SH-SY5Y (cell line): ENCODE measurements around the gene OMG.

Experiments used
- GATA2 ChIP-seq: IDR thresholded peaks from 2 replicates; pipeline ENCODE4 v1.6.1; 2011; ENCODE audit warnings: mild to moderate bottlenecking, low read depth, low read length
- GATA3 ChIP-seq: IDR thresholded peaks from 2 replicates; pipeline ENCODE4 v1.6.1; 2011; ENCODE audit warnings: low read depth, mild to moderate bottlenecking, low read length, moderate library complexity

OMG gene, protein sequence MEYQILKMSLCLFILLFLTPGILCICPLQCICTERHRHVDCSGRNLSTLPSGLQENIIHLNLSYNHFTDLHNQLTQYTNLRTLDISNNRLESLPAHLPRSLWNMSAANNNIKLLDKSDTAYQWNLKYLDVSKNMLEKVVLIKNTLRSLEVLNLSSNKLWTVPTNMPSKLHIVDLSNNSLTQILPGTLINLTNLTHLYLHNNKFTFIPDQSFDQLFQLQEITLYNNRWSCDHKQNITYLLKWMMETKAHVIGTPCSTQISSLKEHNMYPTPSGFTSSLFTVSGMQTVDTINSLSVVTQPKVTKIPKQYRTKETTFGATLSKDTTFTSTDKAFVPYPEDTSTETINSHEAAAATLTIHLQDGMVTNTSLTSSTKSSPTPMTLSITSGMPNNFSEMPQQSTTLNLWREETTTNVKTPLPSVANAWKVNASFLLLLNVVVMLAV

DNA sequence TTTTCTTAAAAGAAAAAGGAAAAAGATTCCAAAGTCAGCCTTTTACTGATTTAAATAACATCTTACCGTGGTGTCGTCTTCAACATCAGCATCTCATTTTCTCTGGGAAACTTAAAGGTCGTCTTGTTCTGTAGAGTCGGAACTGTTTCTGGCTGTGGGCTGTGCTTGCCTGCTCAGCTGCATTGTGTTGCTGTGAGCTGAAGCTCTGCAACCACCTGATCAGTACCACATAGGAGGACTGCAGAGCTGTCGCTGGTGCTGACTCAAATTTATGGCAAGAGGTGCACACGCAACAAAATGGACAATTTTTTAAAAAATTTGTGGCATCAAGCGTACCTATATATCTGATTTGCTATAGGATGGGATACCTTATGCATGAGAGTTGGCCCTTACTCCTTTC, at the start of gene OMG:
Gene OMG (minus strand): TSS at position 150 of the 400 bp plus-strand sequence. CDS start 908 bp downstream, outside the sequence.
- no peak for TF ChIP-seq GATA2
- TF ChIP-seq GATA3: no peak

DNA sequence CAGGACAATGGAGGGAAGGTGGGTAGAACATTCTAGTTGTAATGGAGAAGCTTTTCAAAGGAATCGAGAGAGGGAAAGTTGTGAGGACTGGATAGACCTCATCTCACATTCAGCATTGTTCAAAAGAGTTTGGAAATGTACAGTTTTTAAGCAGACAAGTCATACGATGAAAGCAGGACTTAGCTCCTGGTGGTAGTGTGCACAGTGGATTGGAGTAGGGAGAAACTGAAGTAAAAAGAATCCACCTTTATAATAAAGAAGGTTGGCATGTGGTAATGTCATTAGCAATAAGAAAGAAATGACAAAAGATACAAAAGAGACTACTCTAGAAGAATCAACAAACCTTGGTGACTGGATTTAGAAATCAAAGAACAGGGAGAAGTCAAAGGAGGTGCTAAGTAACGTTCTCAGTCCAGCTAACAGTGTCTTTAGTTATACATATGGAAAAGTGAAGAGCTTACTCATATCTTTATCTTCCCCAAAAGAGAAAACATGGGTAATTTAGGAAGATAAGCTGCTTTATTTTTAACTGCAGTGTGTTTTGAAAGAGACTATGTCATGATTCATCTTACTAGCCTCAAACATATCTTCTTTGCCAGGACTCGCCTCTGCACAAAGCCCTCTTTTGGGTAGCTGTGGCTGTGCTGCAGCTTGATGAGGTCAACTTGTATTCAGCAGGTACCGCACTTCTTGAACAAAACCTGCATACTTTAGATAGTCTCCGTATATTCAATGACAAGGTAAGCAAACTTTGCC, 43.0 kb upstream of the OMG start:
- TF ChIP-seq GATA3: no peak
- TF ChIP-seq GATA2: no peak

DNA sequence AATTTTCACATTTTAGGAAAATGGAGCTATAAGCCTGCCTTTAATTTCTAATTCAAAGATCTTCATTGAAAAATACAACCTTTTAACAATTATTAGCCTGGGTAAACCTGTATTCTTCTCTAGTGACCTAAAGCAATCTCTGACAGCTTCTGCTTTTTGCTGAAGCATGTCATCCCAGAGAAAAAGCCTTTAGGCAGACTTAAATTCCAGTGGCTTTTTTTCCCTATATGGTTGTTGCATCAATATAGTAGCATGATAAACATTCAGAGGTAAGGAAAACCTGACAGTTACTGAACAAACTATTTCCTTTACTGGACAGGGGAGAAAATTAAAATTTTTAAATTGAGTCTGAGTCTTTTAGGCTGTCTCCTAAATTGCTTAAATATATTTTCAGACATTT, 32.2 kb upstream of the OMG start:
- TF ChIP-seq GATA2 (no peak), GATA3 (no peak)

DNA sequence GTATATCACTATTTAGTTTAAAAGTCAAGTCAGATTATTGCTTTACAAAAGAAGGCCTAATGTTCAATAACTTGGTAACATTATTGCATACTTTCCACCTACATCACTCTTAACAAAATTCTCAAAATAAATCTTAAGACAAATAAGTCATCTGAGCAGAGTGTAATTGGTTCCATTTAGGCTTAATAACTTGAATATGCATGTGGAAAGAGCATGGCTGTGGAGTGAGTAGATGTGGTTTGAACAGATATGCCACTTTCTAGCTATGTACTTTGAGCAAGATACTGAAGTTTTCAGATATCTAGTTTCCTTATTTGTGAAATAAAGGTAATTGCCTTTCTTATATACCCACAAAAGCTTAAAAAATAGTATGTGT, 31.1 kb upstream of the OMG start:
- no peak for TF ChIP-seq GATA3
- no peak for TF ChIP-seq GATA2

DNA sequence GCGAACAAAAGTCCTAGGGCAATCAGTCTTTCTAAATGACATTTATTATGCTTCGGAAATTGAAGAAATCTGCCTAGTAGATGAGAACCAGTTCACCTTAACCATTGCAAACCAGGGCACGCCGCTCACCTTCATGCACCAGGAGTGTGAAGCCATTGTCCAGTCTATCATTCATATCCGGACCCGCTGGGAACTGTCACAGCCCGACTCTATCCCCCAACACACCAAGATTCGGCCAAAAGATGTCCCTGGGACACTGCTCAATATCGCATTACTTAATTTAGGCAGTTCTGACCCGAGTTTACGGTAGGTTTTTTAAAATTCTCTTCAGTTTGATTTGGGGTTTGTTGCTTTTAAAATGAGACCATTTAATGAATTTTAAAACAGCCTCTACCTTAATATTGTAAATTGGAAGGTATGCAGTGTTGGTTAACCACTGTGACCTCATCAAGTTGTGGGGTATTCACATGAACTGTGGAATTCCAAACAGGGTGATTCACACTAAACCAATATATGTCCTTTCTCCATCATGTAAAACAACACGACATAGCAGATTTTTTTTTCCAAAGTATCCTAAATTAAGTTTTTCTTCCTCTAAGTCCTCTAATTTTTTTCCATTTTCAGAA, 30.6 kb upstream of the OMG start:
- no peak for TF ChIP-seq GATA3
- no peak for TF ChIP-seq GATA2

DNA sequence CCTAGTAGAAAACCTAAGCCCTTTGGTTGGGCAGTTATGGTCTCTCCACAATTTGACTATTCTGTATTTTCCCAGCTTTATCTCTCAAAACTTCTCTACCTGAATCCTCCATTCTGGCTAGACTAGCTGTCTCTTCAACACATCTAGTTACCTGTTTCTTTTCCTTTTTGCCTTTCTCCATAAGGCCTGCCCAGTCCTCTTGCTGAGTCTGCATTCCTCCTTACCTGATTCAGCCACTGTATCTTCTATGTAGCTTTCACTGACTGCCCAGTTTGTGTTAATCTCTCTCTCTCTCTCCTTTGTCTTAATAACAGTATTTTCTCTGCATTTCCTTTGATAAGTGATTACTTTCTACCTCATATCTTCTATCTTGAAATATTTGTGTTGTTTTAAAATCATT, 26.5 kb upstream of the OMG start:
- TF ChIP-seq GATA2 (no peak), GATA3 (no peak)

DNA sequence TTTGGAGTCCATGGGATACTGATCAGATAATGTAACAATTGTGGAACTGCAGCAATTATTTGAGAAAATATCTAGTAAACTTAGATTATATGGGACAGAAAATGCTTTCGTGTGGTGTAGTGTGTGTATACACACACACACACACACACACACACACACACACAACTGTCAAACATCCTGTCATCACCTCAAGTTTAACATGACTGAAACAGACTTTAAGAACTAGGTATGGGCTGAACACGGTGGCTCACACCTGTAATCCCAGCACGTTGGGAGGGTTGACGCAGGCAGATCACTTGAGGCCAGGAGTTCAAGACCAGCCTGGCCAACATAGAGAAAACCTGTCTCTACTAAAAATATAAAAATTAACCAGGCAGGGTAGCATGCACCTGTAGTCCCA, 24.9 kb upstream of the OMG start:
- TF ChIP-seq GATA3 (no peak), GATA2 (no peak)

DNA sequence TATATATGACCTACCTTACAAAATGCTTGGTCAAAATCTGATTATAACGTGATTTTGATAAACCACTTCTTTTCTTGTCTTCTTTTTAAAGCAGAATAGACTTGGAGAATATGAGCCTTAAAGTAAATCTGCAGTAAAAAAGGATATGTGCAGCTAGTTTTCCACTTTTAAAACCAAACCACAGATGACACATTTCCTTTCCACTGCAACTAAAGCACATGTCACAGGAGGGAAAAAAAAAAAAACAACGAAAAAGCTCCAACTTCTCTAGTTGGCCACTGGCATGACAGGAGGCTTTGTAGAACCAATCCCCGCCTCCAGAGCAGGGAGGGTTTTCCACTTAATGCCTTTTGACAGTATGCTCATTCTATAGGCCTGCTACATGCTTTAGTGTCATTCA, 24.4 kb upstream of the OMG start, which contains the start of gene EVI2A:
Gene EVI2A (minus strand): TSS at position 142 of the 400 bp plus-strand sequence. CDS start 2,609 bp downstream, outside the sequence.
- TF ChIP-seq GATA3 (no peak), GATA2 (no peak)

DNA sequence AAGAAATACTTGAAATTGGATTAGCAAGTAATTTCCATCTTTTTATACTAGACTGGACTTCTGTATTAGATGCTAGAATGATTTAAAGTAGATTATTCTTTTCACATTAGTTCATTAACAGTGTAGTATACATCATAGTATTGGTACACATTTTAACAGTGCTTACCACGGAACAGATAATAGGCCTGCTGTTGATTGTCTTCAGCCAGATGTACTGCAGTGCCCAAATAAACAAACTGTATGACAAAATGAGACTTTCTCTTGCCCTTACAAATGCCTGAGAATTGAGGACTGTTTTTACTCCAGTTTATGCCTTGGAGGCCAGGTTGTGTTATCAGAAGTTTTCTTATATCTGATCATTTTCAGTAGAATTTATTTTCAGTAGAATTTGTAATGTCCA, 23.8 kb upstream of the OMG start:
- TF ChIP-seq GATA3: no peak
- TF ChIP-seq GATA2: no peak

DNA sequence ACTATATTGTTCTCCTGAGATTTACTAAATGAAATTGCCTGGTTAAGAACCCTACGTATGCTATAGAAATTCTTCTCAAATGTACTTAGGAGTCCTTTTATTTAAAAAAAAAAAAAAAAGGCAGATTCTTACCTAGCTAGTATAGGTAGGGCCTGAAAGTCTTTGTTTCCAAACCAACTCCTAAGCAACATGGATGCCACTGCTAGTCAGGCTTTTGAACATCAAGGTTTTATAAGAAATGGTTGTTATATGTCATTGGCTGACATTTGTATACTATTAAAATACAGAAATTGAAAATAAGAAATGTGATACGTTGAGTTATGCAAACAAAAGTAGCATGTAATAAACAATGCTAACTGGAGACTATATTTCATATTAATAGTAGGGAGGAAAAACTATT, 23.2 kb upstream of the OMG start:
- no peak for TF ChIP-seq GATA3

DNA sequence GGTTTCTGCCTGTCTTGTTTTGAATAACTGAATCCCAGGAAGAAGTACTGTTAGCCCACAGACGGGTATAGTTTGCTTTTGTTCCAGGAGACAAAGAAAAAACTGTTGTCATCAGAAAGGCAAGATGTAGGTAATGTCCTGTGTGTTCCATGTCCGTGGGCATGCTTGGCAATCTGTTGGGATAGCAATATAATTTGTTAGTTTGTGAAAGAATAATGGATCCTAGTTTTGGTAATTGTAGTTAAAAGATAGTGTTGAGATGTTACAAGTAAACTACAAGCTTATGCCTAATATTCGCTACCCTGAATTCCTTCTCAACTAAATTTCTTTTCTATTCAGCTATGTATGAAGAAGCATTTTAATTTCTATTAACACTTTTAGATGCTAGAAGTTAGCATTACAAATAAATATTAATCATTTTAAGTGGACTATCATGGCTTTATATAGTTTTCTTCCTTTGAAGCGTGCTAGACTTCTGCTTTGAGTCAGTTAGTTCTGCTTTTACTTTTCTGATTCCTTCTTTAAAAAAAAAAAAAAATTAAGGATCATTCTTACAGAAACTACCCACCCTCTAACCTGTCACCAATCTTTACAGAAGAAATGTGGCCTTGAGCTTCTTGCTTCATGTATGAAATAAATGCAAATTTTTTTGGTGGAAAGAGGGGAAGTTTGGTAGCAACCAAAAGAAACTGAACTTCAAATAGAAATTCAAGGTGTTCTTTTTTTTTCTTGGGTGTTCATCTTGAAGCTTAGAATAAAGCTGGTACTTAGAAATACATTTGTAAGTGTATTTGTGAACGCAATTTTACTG, 22.0 kb upstream of the OMG start:
- TF ChIP-seq GATA3 (no peak), GATA2 (no peak)

DNA sequence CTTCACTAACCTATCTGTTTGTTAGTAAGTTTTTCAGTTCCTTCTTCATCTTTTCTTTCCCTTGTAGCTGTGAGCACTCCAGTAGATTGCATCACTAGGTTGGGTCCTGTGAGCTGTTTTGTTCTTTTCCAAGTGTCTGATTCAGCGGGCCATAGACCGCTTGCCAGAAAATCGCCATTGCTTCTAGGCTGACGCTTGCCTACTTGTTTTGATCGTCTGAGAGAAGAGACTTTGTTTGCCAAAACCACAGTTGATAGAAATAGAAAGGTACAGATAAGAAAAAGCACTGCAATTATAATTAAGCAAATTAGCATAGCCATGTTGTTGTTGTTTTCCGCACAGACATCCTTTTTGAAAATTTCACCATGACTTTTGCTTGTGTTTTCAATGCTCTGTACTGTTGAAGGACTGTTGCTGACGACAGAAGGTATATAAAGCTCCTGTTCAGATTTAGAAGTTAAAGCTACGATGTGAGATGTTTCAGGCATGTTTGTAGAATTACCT, 21.3 kb upstream of the OMG start:
- TF ChIP-seq GATA2 (no peak), GATA3 (no peak)

DNA sequence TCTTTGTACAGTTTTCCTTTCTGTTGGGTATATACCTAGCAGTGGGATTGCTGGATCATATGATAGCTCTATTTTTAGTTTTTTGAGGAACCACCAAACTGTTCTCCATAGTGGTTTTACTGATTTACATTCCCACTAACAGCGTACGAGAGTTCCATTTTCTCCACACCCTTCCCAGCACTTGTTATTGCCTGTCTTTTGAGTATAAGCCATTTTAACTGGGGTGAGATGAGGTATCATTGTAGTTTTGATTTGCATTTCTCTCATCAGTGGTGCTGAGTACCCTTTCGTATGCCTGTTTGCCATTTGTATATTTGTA, 17.7 kb upstream of the OMG start:
- TF ChIP-seq GATA2 (no peak), GATA3 (no peak)

DNA sequence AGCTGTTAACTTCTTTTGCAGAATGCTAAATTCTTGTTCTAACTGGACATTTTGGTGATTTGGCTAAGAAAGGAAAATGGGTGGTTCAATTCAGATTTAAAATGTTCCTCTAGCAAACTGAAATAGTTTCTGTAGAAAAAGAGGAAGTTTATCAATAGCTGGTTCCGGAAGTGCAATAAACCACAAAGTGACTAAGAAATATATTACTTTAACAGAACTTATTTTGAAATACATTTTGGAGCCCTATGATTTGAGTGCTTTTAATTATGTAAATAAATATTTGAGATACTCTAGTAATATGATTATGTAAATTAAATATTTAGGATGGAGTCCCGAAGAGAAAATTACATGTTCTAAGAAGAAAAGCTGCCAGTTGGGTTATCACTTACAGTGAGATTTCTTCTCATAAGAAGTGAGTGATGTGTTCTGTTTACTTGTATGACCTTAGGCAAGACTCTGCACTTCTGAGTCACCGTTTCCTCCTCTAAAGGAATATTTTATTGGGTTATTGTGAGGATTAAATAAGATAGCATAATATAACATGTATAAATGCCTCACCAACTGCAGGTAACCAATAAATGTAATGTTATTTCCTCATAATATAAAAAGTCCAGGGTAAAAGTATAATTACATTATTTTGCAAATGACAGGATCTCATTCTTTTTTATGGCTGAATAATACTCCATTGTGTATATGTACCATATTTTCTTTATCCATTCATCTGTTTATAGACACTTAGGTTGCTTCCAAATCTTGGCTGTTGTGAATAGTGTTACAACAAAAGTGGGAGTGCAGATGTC, 17.1 kb upstream of the OMG start, which contains the start of gene EVI2B:
Gene EVI2B (minus strand): TSS at position 73 of the 800 bp plus-strand sequence. CDS start 8,445 bp downstream, outside the sequence.
- no peak for TF ChIP-seq GATA2
- no peak for TF ChIP-seq GATA3

DNA sequence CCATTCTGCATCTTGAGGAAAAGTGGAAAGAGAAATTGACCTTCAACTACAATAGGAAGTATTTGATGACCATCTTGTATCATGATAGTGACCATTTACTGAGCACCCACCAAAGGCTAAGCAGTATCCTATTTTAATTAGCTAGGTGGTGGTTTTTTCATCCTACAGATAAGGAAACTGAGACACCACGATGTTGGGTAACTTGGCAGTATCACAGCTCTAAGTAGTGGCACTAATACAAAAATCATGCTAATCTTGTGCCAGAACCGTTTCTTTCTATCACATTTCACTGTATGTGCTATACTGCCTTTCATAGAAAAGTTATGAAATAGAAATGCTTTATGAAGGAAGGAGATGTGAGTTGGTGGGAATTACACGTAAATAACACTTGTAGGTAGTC, 14.5 kb upstream of the OMG start:
- TF ChIP-seq GATA2: no peak
- no peak for TF ChIP-seq GATA3
